GM21381 (cell line): ENCODE data around the gene SMYD3.
"Not testable (repeated sequence)": the region's sequence is repeated elsewhere in the genome, so short reads cannot be mapped to it uniquely, and the experiment has no call there.

Experiments
- ATAC-seq: cut with Tn5 transposase; IDR thresholded peaks from one replicate; pipeline ENCODE4 v1.9.1; 2021; ENCODE audit warnings: mild to moderate bottlenecking, moderate library complexity; ENCODE audit not compliant: unreplicated experiment

The SMYD3 gene

GRCh38 chr1:245827301-245827700 is 679.8 kb downstream of the SMYD3 start:
- no peak for ATAC-seq

GRCh38 chr1:245825128-245825901 is 681.8 kb downstream of the SMYD3 start:
- no peak for ATAC-seq

GRCh38 chr1:245823408-245824147 is 683.5 kb downstream of the SMYD3 start:
- ATAC-seq = no peak

GRCh38 chr1:245822996-245823395 is 684.1 kb downstream of the SMYD3 start:
- ATAC-seq = no peak

- not testable (repeated sequence) for ATAC-seq
Measured at GRCh38 chr1:245818363-245818762, 688.7 kb downstream of the SMYD3 start.

GRCh38 chr1:245816496-245816895 is 690.6 kb downstream of the SMYD3 start:
- ATAC-seq = not testable (repeated sequence)

- ATAC-seq = no peak
Measured at GRCh38 chr1:245814651-245815050, 692.4 kb downstream of the SMYD3 start.

- ATAC-seq = no peak
Measured at GRCh38 chr1:245812278-245812677, 694.8 kb downstream of the SMYD3 start.

GRCh38 chr1:245810789-245811337 is 696.2 kb downstream of the SMYD3 start:
- no peak for ATAC-seq

- ATAC-seq = no peak
Measured at GRCh38 chr1:245810181-245810769, 696.8 kb downstream of the SMYD3 start.

- ATAC-seq = no peak
Measured at GRCh38 chr1:245809361-245809760, 697.7 kb downstream of the SMYD3 start.

GRCh38 chr1:245807954-245808719 is 698.9 kb downstream of the SMYD3 start:
- ATAC-seq = peak; percentile 39

- ATAC-seq = peak; percentile 81
Measured at GRCh38 chr1:245807306-245807705, 699.8 kb downstream of the SMYD3 start.

GRCh38 chr1:245805532-245805931 is 701.5 kb downstream of the SMYD3 start:
- ATAC-seq = no peak

- no peak for ATAC-seq
Measured at GRCh38 chr1:245804696-245805095, 702.4 kb downstream of the SMYD3 start.

GRCh38 chr1:245803666-245804037 is 703.4 kb downstream of the SMYD3 start:
- no peak for ATAC-seq

- ATAC-seq = no peak
Measured at GRCh38 chr1:245802941-245803665, 704.0 kb downstream of the SMYD3 start.

GRCh38 chr1:245800901-245801605 is 706.0 kb downstream of the SMYD3 start:
- ATAC-seq = no peak

GRCh38 chr1:245798349-245798711 is 708.7 kb downstream of the SMYD3 start:
- ATAC-seq = no peak
